Fibroblast of lung (primary cell): ENCODE results near the gene PMAIP1. TPM values are rescaled to one million over a fixed set of nuclear protein-coding genes. Genes with fewer than 3 reads are reported as not detected.
A peak's percentile ranks its signal among the peaks of the same experiment; 100 is the strongest.

Experiments used
- DNase-seq, 2 donors: peaks; one replicate each; pipeline versions ENCODE4 v3.0.0 to v3.0.0-alpha.2; 2010; ENCODE audit warnings: low read depth in 2 of 2
- H2AFZ ChIP-seq: 2 replicates; pipeline ENCODE4 v1.5.1; 2012; ENCODE audit warnings: low read length, control low read depth, inconsistent platforms
- H3K27ac ChIP-seq: 2 replicates; pipeline ENCODE4 v1.5.1; 2011; ENCODE audit warnings: low read length, control low read depth; ENCODE audit not compliant: insufficient read depth
- H3K27me3 ChIP-seq: 2 replicates; pipeline ENCODE4 v1.5.1; 2011; ENCODE audit warnings: mild to moderate bottlenecking, low read length; ENCODE audit not compliant: control insufficient read depth, insufficient read depth
- H3K36me3 ChIP-seq: 2 replicates; pipeline ENCODE4 v1.5.1; 2011; ENCODE audit warnings: low read length; ENCODE audit not compliant: control insufficient read depth, insufficient read depth
- H3K4me1 ChIP-seq: 2 replicates; pipeline ENCODE4 v1.5.1; 2011; ENCODE audit warnings: low read length; ENCODE audit not compliant: control insufficient read depth, insufficient read depth; ENCODE audit errors: extremely low read depth
- H3K4me2 ChIP-seq: 2 replicates; pipeline ENCODE4 v1.5.1; 2011; ENCODE audit warnings: low read length, control low read depth; ENCODE audit not compliant: insufficient read depth; ENCODE audit errors: extremely low read depth
- H3K4me3 ChIP-seq, 4 experiments: fragments of 200-600 bp in 1 of 4; sonication (generic) in 1 of 4; replicated peaks in 1 of 4; 2 replicates each; pipeline ENCODE4 v1.5.1; 2011 to 2016; ENCODE audit warnings: low read length in 4 of 4, low read depth in 3 of 4, mild to moderate bottlenecking in 3 of 4, control low read depth in 2 of 4, inconsistent platforms in 1 of 4, mixed read lengths in 1 of 4; ENCODE audit not compliant: insufficient read depth in 1 of 4; ENCODE audit errors: control extremely low read depth in 1 of 4
- H3K79me2 ChIP-seq: 2 replicates; pipeline ENCODE4 v1.5.1; 2012; ENCODE audit warnings: mild to moderate bottlenecking, low read length, inconsistent platforms; ENCODE audit not compliant: control insufficient read depth, insufficient read depth
- H3K9ac ChIP-seq: 2 replicates; pipeline ENCODE4 v1.5.1; 2011; ENCODE audit warnings: mild to moderate bottlenecking, low read length, control low read depth; ENCODE audit not compliant: insufficient read depth
- H3K9me3 ChIP-seq: 2 replicates; pipeline ENCODE4 v1.5.1; 2012; ENCODE audit warnings: low read depth, low read length; ENCODE audit not compliant: control insufficient read depth, insufficient read depth
- H4K20me1 ChIP-seq: 2 replicates; pipeline ENCODE4 v1.5.1; 2011; ENCODE audit warnings: low read length; ENCODE audit not compliant: control insufficient read depth, insufficient read depth; ENCODE audit errors: extremely low read depth
- EZH2 ChIP-seq: IDR thresholded peaks from 2 replicates; pipeline ENCODE4 v1.5.1; 2012; ENCODE audit warnings: low read length, control low read depth, mild to moderate bottlenecking; ENCODE audit errors: missing control alignments
- polyA minus RNA-seq: library from RNA; depleted of rRNA, polyadenylated mRNA; stranded (reverse); fragments of >200 nt; gene quantifications from 2 replicates; pipeline ENCODE4 v1.2.3, GENCODE V29; 2011; ENCODE audit warnings: low replicate concordance
- polyA plus RNA-seq, 2 donors: library from polyadenylated mRNA; depleted of rRNA in 1 of 2; stranded (reverse) in 1 of 2; unstranded in 1 of 2; fragments of >200 nt; gene quantifications; 2 replicates each; pipeline ENCODE4 v1.2.1, GENCODE V29; 2011 to 2012; ENCODE audit warnings: missing spikeins in 1 of 2
- total RNA-seq: library from RNA; depleted of rRNA; stranded (reverse); fragments of >200 nt; gene quantifications from 2 replicates; pipeline ENCODE4 v1.2.1, GENCODE V29; 2014
- TF ChIP-seq, protein P1 (sequence below), 2 donors: IDR thresholded peaks in 1 of 2; conservative IDR thresholded peaks in 1 of 2; 1 replicate in 1 of 2; 2 replicates in 1 of 2; pipeline ENCODE4 v1.5.1; 2011 to 2012; ENCODE audit warnings: low read length in 2 of 2, control low read depth in 1 of 2, inconsistent platforms in 1 of 2, low read depth in 1 of 2, mild to moderate bottlenecking in 1 of 2

PMAIP1 gene
- total RNA-seq (29.8 and 34.7 TPM in 2 replicates), polyA plus RNA-seq (8.5 and 15.9 TPM in 2 replicates), polyA minus RNA-seq (0.16 and 1.5 TPM in 2 replicates)
- polyA plus RNA-seq (2012): 6.9 and 14.8 TPM in 2 replicates

DNA sequence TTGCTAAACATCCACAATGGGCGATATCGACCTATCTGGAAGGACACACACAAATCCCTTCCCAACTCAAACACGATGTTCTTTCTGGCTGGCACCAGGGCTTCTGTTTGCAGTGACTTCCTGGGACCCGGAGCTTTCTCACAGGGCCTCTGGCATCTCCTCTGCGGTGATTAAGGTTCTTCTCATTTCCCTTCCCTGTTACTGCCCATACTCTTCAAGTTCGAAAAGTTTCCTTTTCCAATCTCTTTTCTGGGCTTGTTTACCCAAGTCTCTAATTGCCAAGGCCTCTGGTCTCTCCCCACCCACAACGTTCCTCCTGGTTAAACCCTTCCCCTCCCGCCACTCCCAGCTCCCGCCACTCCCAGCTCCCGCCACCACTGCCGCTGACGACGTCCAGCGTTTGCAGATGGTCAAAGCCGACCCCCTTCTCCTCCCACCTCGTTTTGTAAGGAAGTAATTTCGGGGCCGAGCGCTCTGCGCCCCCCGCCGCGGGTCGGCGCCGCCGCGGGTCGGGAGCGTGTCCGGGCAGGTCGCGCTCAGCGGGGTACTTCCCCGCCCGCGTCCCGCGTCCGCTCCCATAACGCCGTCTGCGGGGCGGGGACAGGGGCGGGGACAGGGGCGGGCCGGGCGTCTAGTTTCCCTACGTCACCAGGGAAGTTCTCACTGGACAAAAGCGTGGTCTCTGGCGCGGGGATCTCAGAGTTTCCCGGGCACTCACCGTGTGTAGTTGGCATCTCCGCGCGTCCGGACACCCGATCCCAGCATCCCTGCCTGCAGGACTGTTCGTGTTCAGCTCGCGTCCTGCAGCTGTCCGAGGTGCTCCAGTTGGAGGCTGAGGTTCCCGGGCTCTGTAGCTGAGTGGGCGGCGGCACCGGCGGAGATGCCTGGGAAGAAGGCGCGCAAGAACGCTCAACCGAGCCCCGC lies at the start of gene PMAIP1:
PMAIP1 (plus strand) TSS at position 699 of the 924 bp plus-strand sequence; CDS start at position 881, 182 bp downstream.
- TF ChIP-seq, protein P1, sequence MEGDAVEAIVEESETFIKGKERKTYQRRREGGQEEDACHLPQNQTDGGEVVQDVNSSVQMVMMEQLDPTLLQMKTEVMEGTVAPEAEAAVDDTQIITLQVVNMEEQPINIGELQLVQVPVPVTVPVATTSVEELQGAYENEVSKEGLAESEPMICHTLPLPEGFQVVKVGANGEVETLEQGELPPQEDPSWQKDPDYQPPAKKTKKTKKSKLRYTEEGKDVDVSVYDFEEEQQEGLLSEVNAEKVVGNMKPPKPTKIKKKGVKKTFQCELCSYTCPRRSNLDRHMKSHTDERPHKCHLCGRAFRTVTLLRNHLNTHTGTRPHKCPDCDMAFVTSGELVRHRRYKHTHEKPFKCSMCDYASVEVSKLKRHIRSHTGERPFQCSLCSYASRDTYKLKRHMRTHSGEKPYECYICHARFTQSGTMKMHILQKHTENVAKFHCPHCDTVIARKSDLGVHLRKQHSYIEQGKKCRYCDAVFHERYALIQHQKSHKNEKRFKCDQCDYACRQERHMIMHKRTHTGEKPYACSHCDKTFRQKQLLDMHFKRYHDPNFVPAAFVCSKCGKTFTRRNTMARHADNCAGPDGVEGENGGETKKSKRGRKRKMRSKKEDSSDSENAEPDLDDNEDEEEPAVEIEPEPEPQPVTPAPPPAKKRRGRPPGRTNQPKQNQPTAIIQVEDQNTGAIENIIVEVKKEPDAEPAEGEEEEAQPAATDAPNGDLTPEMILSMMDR (conservative IDR thresholded peaks at IDR 0.05 in 1 of 2, IDR thresholded peaks at IDR 0.05 in 1 of 2; ENCODE audit: low read depth in 1 of 2, low read length in 2 of 2): no peak
- TF ChIP-seq EZH2: no peak
- peak within 1 kb of the TSS; percentile 87 for H3K27ac ChIP-seq
- H3K79me2 ChIP-seq: peaks cover 22% of the 10 kb centered on the region
- H3K4me3 ChIP-seq: peak within 1 kb of the TSS; percentile 76 to 98 (median 88)
- H3K4me2 ChIP-seq: peak within 1 kb of the TSS; percentile 87
- peak within 1 kb of the TSS; percentile 15 for H2AFZ ChIP-seq
- H3K9me3 ChIP-seq: no peaks in the 10 kb centered on the region
- no peaks in the 10 kb centered on the region for H4K20me1 ChIP-seq
- DNase-seq: peak; percentile 92 to 95
- peaks cover 5% of the 10 kb centered on the region for H3K4me1 ChIP-seq
- H3K36me3 ChIP-seq: peaks cover 2% of the 10 kb centered on the region
- peak within 1 kb of the TSS; percentile 79 for H3K9ac ChIP-seq
- H3K27me3 ChIP-seq: no peaks in the 10 kb centered on the region

DNA sequence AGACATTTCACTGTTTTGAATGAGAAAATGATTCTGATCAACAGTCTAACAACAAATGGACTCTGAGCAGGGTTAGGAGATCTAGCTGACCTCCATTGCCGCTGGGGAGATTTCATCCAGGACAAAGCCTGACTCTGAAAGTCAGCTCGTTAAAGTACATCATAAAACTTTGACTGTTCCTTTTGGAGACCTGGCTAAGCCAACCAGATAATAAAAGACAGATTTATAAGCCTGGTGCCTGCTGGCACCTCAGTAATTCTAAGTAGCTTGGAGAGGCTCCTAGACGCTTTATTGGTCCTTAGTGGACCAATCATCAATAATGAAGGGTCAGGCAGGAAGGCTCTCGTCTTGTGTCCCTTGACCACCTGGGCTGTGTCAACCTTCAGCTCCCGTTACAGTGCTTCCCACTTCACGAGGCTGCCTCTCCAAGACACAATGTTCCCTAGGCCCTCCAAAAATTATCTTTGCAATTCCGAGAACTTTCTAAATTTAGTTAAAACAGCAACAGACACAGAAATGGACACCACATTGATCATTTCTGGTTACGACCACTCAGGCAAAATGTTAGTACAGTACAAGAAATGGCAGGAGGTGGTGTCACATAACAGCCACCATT lies 47.9 kb upstream of the PMAIP1 start:
- Histone ChIP-seq H3K9ac (no peak overlapping the region), H3K4me2 (no peak overlapping the region), H3K27ac (no peak overlapping the region), H4K20me1 (no peaks in the 10 kb centered on the region), H3K27me3 (peaks cover 5% of the 10 kb centered on the region), H3K36me3 (no peaks in the 10 kb centered on the region), H3K4me3 (no peak overlapping the region), H3K79me2 (no peaks in the 10 kb centered on the region), H3K4me1 (no peaks in the 10 kb centered on the region), H3K9me3 (no peaks in the 10 kb centered on the region), H2AFZ (no peak overlapping the region)
- DNase-seq: no peak
- no peak for TF ChIP-seq EZH2
- TF ChIP-seq, protein P1 (conservative IDR thresholded peaks at IDR 0.05 in 1 of 2, IDR thresholded peaks at IDR 0.05 in 1 of 2; ENCODE audit: low read depth in 1 of 2, low read length in 2 of 2): no peak

DNA sequence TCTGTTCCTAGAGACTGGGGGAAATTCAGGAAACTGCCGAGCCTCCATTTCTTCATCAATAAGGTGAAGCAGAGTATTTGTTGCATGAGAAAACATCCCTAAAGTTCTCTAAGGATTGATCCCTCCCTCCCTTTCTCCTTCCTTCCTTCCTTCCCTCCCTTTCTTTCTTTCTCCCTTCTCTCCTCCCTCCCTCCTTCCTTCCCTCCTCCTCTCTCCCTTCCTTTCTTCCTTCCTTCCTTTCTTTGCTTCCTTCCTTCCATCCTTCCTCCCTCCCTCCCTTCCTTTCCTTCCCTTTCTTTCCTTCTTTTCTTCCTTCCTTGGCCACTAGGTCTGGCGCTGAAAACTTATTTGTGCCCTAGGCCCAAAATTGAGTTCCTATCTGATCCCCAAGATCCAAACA lies 47.2 kb upstream of the PMAIP1 start:
- Histone ChIP-seq H4K20me1 (no peaks in the 10 kb centered on the region), H3K9me3 (no peaks in the 10 kb centered on the region), H3K4me2 (no peak overlapping the region), H3K4me3 (no peak overlapping the region), H3K9ac (no peak overlapping the region), H3K27me3 (peaks cover 5% of the 10 kb centered on the region), H3K27ac (no peak overlapping the region), H2AFZ (no peak overlapping the region), H3K36me3 (no peaks in the 10 kb centered on the region), H3K4me1 (no peaks in the 10 kb centered on the region), H3K79me2 (no peaks in the 10 kb centered on the region)
- no peak for DNase-seq
- TF ChIP-seq, protein P1 (conservative IDR thresholded peaks at IDR 0.05 in 1 of 2, IDR thresholded peaks at IDR 0.05 in 1 of 2; ENCODE audit: low read depth in 1 of 2, low read length in 2 of 2): no peak
- TF ChIP-seq EZH2: no peak
